Ovary (tissue), 9 donors: ENCODE measurements around the gene FGFRL1. TPM values are rescaled to one million over a fixed set of nuclear protein-coding genes. Genes with fewer than 3 reads are reported as not detected.
A peak's percentile ranks its signal among the peaks of the same experiment; 100 is the strongest.
"Not testable (repeated sequence)": the region's sequence is repeated elsewhere in the genome, so short reads cannot be mapped to it uniquely, and the experiment has no call there.

Source experiments
- DNase-seq, 5 donors: peaks; one replicate each; pipeline ENCODE4 v3.0.0-alpha.2; 2019 to 2020
- H3K27ac ChIP-seq, 2 donors: fragments of 200-600 bp; one replicate each; pipeline versions ENCODE4 v1.5.1 to v1.8.0; 2019 to 2022
- H3K27me3 ChIP-seq: fragments of 200-600 bp; one replicate; pipeline ENCODE4 v1.8.0; 2022
- H3K36me3 ChIP-seq: fragments of 200-600 bp; sonication (generic); one replicate; pipeline ENCODE4 v1.5.1; 2019
- H3K4me1 ChIP-seq: one replicate; pipeline ENCODE4 v1.8.1; 2013; ENCODE audit warnings: mild to moderate bottlenecking, moderate library complexity; ENCODE audit not compliant: insufficient read depth
- H3K4me3 ChIP-seq: fragments of 200-600 bp; sonication (generic); one replicate; pipeline ENCODE4 v1.5.1; 2017
- H3K9me3 ChIP-seq, 2 donors: fragments of 200-600 bp in 1 of 2; sonication (generic) in 1 of 2; one replicate each; pipeline versions ENCODE4 v1.5.1 to v1.8.1; 2013 to 2019; ENCODE audit warnings: mild to moderate bottlenecking in 1 of 2, moderate library complexity in 1 of 2
- CTCF ChIP-seq, 3 donors: fragments of 450-650 bp in 2 of 3; fragments of 200-600 bp in 1 of 3; IDR thresholded peaks; one replicate each; pipeline versions ENCODE4 v1.5.1 to v1.8.0; 2016 to 2022; ENCODE audit warnings: antibody characterized with exemption in 3 of 3, mild to moderate bottlenecking in 1 of 3
- EP300 ChIP-seq: sonication (generic); formaldehyde crosslinking; IDR thresholded peaks from one replicate; pipeline ENCODE4 v1.6.1; 2017; ENCODE audit warnings: antibody characterized with exemption
- POLR2A ChIP-seq: fragments of 450-650 bp; IDR thresholded peaks from one replicate; pipeline ENCODE4 v1.6.1; 2017; ENCODE audit warnings: antibody characterized with exemption, mild to moderate bottlenecking, moderate library complexity
- WGBS, 3 donors: extraction: QIAGEN DNeasy Blood & Tissue Kit in 1 of 3; methylation state at CpG; one replicate each; pipeline versions ENCODE4 v1.1.5 to v1.1.7; 2013 to 2017; 5-methylcytosine and 5-hydroxymethylcytosine counted together
- intact Hi-C, 4 donors: fragments of 100-400 bp; cut with DNase I; formaldehyde crosslinking; loops; one replicate each; pipeline versions ENCODE4 v1.11.0 to v1.15.1; 2022 to 2023
- polyA plus RNA-seq, 2 donors: library from polyadenylated mRNA; stranded (reverse); fragments of 200-250 nt in 1 of 2; fragments of 350-450 nt in 1 of 2; fragmentation: Illumina TruSeq in 1 of 2; extraction: RNeasy Lipid Tissue Mini Kit (QIAGEN cat#74804) in 1 of 2; gene quantifications; one replicate each; pipeline ENCODE4 v1.2.3, GENCODE V29; 2013 to 2014
- total RNA-seq, 7 donors: library from RNA; depleted of rRNA in 2 of 7; stranded (reverse); fragments of >200 nt in 2 of 7; fragmentation: NEBNext Ultra II Directional in 3 of 7; extraction: Animal tissue kit (Norgen Biotek cat#: 25700) in 3 of 7; gene quantifications; one replicate each; pipeline versions ENCODE4 v1.1.0 to v1.2.4, GENCODE V29; 2016 to 2023
- donor health status: DM: no; HTN: no; CAD: no; lungs with moderate emphysema.
- donor health status: DM: no; HTN: no; CAD: no.
- donor health status: Bipolar disorder and iron deficiency.
- donor health status: DM: yes; HTN: yes; CAD: no.
- donor health status: DM: no; HTN: no; CAD: no.
- donor health status: DM: yes; HTN: yes; CAD: no.

Gene FGFRL1
- total and polyA plus RNA-seq, 9 donors: 23.4 to 59.1 (median 38.7) TPM

- Histone ChIP-seq H3K36me3 (no peaks in the 10 kb centered on the region), H3K27ac (no peak overlapping the region), H3K9me3 (no peaks in the 10 kb centered on the region), H3K4me3 (no peak overlapping the region), H3K27me3 (no peaks in the 10 kb centered on the region), H3K4me1 (peaks cover 10% of the 10 kb centered on the region)
- peak in 3 of 5 donors; percentile 16 to 28 (median 24) for DNase-seq
- no peak for TF ChIP-seq CTCF (IDR thresholded peaks at IDR 0.05)
- no peak for TF ChIP-seq POLR2A
- TF ChIP-seq EP300: no peak
- WGBS, 3 donors: 70 to 85% (median 83%) methylated on average over 40 of the region's 40 CpGs
- intact Hi-C loops: no loop called here
These were observed 39.2 kb downstream of the FGFRL1 start for GRCh38 chr4:1050486-1051213.

- no peak for TF ChIP-seq POLR2A
- no peak for TF ChIP-seq EP300
- TF ChIP-seq CTCF (IDR thresholded peaks at IDR 0.05): no peak
- Histone ChIP-seq H3K27ac (no peak overlapping the region), H3K4me1 (peaks cover 12% of the 10 kb centered on the region), H3K27me3 (peaks cover 2% of the 10 kb centered on the region), H3K9me3 (no peaks in the 10 kb centered on the region), H3K36me3 (no peaks in the 10 kb centered on the region), H3K4me3 (no peak overlapping the region)
- intact Hi-C loops: no loop called here
- WGBS, 3 donors: 78 to 88% (median 80%) methylated on average over 9 of the region's 9 CpGs
- DNase-seq: peak in 3 of 5 donors; percentile 4 to 16 (median 11)
These were observed 40.0 kb downstream of the FGFRL1 start for GRCh38 chr4:1051472-1051871.

GRCh38 chr4:1052231-1052671 is 40.8 kb downstream of the FGFRL1 start:
- 32 to 48% (median 40%) methylated on average over 14 to 15 of the region's 15 CpGs for WGBS, 3 donors
- Histone ChIP-seq H3K4me3 (no peak overlapping the region), H3K36me3 (no peaks in the 10 kb centered on the region), H3K4me1 (peaks cover 8% of the 10 kb centered on the region), H3K9me3 (no peaks in the 10 kb centered on the region), H3K27me3 (peaks cover 2% of the 10 kb centered on the region), H3K27ac (no peak overlapping the region)
- intact Hi-C loops: no loop called here
- peak in 2 of 5 donors; percentile 14 to 24 for DNase-seq
- TF ChIP-seq CTCF (IDR thresholded peaks at IDR 0.05) (no peak), POLR2A (no peak), EP300 (no peak)

GRCh38 chr4:1053080-1053661 is 41.7 kb downstream of the FGFRL1 start:
- WGBS, 3 donors: 24 to 50% (median 34%) methylated on average over 23 to 24 of the region's 24 CpGs
- intact Hi-C loops: no loop called here
- no peaks in the 10 kb centered on the region for H3K36me3 ChIP-seq
- DNase-seq: peak in 2 of 5 donors; percentile 14 to 26
- no peak overlapping the region for H3K4me3 ChIP-seq
- no peaks in the 10 kb centered on the region for H3K9me3 ChIP-seq
- peaks cover 2% of the 10 kb centered on the region for H3K27me3 ChIP-seq
- peaks cover 6% of the 10 kb centered on the region for H3K4me1 ChIP-seq
- TF ChIP-seq POLR2A: no peak
- no peak for TF ChIP-seq CTCF (IDR thresholded peaks at IDR 0.05)
- no peak for TF ChIP-seq EP300
- H3K27ac ChIP-seq: no peak overlapping the region

GRCh38 chr4:1053891-1054290 is 42.5 kb downstream of the FGFRL1 start:
- WGBS, 3 donors: 63 to 75% (median 70%) methylated on average over 1 to 7 of the region's 7 CpGs
- intact Hi-C loops, H3K27ac ChIP-seq, H3K4me1 ChIP-seq, H3K4me3 ChIP-seq, H3K27me3 ChIP-seq, H3K36me3 ChIP-seq, H3K9me3 ChIP-seq: not testable (repeated sequence)
- peak in 3 of 5 donors; percentile 8 to 13 (median 11) for DNase-seq

- WGBS, 3 donors: 60 to 72% methylated on average over 6 to 7 of the region's 11 CpGs; no CpG with 5 or more reads in 1 of the 3 donors
- intact Hi-C loops, H3K27ac ChIP-seq, H3K4me1 ChIP-seq, H3K27me3 ChIP-seq, H3K4me3 ChIP-seq, H3K36me3 ChIP-seq, H3K9me3 ChIP-seq: not testable (repeated sequence)
- peak in 2 of 5 donors; percentile 7 to 12 for DNase-seq
These were observed 43.3 kb downstream of the FGFRL1 start for GRCh38 chr4:1054696-1055242.

GRCh38 chr4:1055243-1055701 is 43.8 kb downstream of the FGFRL1 start:
- H3K4me1 ChIP-seq, H3K27ac ChIP-seq, H3K9me3 ChIP-seq, intact Hi-C loops, H3K4me3 ChIP-seq, H3K36me3 ChIP-seq, H3K27me3 ChIP-seq: not testable (repeated sequence)
- 33 to 40% (median 36%) methylated on average over 13 of the region's 13 CpGs for WGBS, 3 donors
- peak in 1 of 5 donors; percentile 27 for DNase-seq
